HG03196 (cell line): ENCODE results near the gene HDC.

Experiments used
- ATAC-seq: cut with Tn5 transposase; IDR thresholded peaks from one replicate; pipeline ENCODE4 v1.9.1; 2021; ENCODE audit not compliant: unreplicated experiment

Gene HDC

DNA sequence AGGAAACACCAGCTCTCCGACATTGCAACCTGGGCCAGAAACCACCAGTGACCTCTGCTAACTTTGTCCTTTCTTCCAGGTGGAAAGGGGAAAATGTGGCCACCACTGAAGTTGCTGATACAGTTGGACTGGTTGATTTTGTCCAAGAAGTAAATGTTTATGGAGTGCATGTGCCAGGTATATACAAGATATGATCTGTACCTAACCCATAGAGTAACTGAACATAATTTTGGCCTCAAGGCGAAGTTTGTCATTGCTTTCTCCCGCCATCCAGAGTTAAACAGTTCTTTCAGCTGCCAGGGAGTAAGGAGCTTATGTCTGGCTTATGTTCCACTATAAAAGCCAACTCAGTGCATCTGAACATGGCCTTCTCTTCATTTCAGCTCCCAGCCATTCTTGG, 36.7 kb downstream of the HDC start:
- ATAC-seq = no peak

DNA sequence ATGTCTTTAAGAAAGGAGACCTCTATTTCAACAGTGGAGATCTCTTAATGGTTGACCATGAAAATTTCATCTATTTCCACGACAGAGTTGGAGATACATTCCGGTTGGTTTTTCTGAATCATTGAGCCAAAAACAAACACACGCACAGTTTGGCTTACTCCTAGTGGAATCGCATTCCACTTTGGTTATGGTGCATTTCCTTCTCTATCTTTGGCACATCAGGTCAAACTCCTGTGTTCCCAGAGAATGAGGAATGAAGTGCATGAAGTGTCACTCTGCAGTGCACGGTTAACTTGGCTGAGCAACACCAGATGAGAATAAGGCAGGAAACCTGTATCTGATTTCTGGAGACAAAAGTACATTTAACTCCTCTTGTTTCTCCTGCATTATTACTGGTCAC, 38.5 kb downstream of the HDC start:
- ATAC-seq = no peak

DNA sequence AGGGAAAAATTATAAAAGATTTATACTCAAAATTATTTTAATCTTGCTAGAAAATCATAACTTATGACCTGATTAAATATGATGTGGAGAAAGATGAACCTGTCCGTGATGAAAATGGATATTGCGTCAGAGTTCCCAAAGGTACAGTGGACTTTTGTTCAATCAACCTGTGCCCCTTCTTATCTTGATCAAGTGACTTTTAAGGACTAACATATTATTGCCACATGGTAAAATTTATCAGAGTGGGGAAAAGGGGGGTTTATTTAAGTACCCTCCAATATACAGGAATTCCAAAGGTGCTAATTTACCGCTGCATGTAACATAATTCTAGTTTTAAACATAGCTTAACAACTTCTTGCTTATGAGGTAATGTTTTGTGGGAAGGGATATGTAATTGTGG, 39.6 kb downstream of the HDC start:
- no peak for ATAC-seq

DNA sequence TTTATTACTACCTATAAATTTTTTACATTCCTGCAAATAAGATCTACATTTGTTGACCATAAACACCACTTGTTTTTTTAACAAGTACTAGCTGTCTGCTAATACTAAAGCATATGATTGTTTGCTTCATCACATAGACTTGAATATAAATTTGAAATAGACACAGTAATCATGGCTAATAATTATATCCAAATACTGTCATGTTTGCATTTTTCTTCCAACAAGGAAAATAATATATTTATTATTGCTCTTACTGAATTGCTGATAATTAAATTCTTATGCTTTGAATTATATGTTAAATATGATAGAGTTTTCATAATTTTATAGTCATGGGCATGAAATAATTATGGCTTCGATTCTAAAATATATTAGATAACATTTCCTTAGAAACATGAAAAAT, 40.5 kb downstream of the HDC start:
- ATAC-seq = no peak

DNA sequence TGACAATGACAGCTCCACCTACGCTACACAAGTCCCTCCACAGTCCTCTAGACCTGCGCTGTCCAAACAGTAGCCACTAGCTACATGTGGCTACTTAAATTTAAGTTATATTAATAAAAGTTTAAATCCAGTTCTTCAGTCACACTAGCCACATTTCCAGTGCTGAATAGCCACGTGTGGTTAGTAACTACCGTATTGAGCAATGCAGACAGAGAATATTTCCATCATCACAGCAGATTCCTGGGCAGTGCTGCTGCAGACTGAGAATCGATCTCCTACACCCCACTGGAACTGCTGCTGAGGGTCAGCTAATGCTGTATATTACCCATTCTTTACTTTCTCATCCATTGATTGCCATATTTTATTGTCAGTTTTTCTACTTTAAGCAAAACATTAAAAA, 40.9 kb downstream of the HDC start:
- ATAC-seq = no peak

DNA sequence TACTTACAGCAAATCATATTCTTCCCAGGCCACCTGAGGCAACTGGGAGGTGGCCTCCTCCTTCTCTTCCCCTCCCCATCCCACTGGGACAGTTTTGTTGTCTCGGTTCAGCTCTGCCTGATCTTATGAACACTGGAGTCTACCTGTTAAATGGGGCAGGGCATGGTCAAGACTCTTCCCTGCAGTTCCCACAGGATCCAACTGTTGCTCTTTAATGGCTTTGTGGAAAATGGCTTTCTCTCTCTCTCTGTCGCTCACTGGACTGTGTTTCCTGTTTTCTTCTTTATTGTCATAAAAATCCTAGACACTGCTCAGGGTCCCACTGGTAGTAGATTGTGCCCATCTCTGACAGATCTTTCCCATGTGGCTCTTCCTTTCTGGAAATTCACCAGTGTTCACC, 43.3 kb downstream of the HDC start:
- no peak for ATAC-seq

DNA sequence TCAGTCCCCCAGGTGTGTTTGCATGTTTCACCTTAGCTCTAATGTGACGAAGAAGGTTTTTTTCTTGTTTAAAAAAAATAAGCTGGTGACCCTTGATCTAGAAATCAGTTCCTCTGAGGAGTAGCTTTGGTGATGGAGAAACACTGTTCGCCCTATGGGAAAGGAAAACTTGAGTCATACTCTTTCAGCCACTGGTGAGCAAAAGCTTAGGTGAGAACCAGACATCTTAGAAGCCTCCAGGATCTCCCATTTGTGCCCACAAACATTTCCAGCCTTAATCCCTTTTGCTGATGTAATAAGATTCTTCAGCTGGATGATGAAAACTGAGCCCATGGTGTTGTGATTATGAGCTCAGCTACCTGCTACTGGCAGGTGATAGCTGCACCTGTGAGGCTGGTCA, 45.7 kb downstream of the HDC start:
- ATAC-seq = no peak

DNA sequence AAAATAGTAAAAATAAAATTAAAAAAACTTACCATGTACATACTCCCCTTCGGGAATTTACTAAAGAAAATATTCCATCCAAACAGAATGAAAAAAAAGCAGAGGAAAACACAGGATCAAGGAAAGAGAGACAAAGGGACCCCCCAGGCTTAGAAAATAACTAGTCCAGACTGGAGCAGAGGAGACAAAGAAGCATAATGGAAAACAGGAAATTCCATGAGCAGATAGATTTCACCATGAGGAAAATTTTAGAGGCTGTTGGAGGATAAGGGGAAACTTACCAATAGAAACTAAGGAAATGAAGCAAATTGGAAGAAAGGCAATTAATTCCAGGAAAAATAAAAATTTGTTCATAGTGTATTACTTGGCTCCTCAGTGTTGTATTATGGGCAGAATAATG, 46.8 kb downstream of the HDC start:
- no peak for ATAC-seq

DNA sequence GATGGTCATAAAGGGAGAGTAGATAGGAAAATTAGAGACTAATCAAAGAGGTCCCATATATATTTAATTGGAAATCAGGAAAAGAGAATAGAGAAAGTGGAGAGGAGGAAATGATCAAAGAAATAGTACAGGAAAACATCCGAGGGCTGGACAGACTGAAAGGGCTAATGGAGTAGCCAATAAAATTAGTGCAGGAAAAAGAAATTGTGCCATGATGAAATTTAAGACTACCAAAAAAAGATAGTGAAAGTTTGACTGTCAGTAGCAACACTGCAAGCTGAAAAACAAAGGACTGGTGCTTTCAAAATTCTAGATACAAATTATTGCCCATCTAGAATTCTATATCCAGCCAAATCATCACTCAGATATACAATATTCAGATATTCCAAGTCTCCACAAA, 47.2 kb downstream of the HDC start:
- ATAC-seq = no peak

DNA sequence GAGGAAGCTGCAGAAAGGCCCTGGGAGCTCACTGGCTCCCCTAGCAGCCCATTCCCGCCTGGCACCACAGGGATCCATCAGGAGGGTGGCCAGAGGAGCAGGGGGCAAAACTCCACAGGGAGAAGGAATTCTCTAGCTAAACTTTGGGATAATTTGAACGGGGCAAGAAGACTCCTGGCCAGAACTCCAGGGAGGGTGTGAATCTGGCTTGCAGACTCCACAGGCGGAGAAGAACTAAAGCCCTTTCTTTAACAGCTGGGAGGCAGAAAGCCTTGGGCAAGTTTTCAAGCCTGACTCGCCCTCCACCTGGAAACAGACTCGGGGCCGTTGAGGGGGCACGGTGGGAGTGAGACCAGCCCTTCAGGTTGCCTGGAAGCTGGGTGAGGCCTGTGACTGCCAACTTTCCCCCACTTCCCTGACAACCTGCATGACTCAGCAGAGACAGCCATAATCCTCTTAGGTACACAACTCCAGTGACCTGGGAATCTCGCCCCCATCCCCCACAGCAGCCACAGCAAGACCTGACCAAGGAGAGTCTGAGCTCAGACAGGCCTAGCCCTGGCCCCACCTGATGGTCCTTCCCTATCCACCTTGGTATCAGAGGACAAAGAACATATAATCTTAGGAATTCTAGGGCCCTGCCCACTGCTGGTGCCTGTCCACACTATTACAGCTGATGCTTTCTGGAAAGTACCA, 54.9 kb downstream of the HDC start:
- no peak for ATAC-seq

DNA sequence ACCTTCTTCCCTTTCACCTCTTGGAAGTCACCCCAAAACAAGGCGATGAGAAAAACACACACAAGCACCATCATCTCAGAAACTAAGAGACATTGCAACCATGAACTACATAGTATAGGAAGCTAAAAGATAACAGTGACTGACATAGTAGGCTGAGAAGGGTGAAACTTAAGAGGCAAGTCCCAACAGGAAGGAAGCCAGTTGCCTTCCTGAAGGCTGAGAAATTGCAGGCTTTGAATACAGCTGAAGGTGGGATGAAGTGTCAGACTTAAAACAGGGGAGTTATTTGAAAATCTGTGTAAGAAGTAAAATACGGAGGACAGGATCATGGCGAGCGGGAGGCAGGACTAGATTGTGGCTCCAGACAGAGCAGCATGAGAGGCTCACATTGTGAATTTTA, 55.7 kb downstream of the HDC start:
- no peak for ATAC-seq

DNA sequence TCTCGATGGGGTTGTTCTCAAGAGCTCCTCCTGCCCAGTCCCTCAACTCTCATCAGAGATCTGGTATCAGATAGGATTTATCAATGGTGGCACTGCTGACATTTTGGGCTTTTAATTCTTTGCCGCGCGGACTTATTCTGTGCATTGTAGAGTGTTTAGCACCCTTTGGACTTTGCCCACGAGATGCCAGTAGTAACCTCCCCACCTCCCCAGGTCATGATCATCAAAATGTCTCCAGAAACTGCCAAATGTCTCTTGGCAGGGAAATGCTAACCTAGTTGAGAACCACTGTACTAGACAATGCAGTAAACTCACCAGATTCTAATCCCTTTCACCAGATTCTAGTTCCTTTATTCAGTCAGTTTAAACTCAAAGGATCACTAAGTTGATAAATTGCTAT, 59.5 kb downstream of the HDC start:
- ATAC-seq = no peak

DNA sequence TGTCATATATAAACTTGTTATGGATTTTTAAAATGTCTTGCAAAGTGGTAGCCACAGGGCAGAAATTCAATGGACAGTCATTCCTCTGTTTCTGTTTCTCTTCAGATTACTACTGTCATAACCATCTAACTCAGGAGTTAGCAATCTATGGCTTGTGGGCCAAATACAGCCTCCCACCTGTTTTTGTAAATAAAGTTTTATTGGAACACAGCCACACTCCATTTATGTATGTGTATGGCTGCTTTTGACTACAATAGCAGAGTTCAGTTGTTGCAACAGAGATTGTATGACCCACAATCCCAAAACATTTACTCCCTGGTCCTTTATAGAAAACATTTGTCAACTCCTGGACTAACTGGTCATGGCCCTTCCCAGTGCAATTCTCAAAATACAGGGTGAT, 63.5 kb downstream of the HDC start:
- no peak for ATAC-seq

DNA sequence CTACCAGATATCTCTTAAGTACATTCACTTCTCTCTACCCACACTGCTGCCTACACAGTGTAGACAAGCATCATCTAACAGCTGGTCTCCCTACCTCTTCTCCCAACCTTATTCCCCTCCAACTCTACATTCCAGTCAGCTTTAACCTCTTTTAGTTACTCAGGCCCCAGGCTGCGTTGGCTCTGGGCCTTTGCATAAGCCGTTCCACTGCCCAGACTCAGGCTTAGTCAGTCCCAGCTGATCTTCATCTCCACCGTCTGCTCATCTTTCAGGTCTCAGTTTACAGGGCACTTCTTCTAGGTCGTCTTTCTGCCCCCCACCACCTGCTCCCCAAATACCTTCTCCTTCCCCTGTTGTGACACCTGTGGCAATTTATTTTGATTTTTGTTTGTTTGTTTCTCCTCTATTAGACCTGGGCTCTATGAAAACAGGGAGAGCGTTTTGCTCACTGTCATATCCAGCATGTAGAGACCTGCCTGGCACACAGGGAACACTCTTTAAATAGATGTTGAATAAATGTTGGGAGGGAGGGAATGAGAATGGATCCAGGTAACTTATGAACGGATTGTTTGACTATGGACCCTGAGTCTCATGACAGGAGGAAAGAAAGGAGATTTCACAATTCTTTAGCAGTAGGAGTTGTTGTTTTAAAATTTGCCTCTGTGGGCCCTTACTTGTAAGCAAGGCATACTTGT, 72.5 kb downstream of the HDC start:
- ATAC-seq = no peak

DNA sequence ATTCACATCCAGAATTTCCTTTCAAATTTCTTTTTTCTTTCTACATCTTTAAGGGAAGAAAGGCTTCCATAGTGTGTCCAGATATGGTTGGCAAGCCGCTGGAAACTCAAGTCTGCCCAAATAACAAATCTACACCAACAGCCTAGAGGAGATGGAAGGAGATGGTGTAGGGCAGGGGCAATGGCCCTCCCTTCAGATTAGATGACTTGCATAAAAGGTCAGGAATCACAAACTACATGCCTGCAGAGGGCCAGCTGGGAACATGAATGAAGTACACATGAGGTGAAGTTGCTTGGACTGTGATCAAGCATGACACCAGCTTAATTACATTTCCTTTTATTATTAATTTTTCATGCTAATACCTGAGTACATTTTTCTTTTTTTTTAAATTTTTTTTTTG, 73.4 kb downstream of the HDC start:
- no peak for ATAC-seq
